Fibroblast of mammary gland (primary cell): ENCODE measurements around the gene ALKBH3.
A peak's percentile ranks its signal among the peaks of the same experiment; 100 is the strongest.

Experiments used
- DNase-seq: peaks from one replicate; pipeline ENCODE4 v3.0.0-alpha.2; 2010; ENCODE audit warnings: low read depth
- H3K4me3 ChIP-seq: 2 replicates; pipeline ENCODE4 v1.5.1; 2011; ENCODE audit warnings: low read depth, mild to moderate bottlenecking, low read length, moderate library complexity; ENCODE audit not compliant: control insufficient read depth
- CTCF ChIP-seq: conservative IDR thresholded peaks from 2 replicates; pipeline ENCODE4 v1.5.1; 2011; ENCODE audit warnings: low read depth, low read length, inconsistent platforms; ENCODE audit not compliant: control insufficient read depth, insufficient read depth

The ALKBH3 gene

DNA sequence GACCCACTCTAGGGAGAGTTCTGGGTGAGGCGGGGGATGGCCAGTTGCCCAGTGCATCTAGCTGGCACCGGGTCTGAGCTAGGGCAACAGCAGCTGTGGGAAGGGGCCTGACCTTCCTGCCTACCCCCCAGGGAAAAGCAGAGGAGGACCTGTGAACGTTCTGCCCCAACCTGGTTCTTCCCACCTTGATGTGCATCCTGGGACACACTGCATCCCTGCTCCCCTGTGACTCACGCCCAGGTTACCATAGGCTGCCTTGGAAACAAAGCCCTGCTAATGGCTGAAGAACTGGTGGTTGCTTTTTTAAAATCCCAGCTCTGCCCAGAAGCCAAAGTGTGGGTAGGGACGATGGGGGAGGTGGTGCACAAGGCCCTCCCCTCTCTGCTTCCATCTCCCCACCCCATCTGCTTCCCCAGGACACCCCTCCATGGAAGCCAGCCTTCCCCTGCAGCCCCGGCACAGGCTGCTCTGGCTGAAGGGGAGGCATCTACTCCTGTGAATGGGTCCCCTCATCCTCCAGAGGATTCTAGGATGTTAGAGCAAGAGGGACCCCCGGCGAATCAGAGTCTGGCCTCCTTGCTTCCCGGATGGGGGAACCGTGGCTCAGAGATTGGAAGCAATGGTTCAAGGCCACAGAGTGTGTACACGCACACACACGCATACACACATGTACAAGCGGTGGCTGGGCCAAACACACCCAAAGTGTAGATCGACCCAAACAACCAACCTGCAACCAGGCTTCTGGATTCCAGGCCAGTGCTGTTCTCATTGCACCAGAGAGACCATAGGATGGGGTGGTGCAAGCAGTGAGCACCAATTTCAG is 54.2 kb downstream of the ALKBH3 start:
- no peak overlapping the region for H3K4me3 ChIP-seq
- no peak for DNase-seq
- no peak for TF ChIP-seq CTCF

- no peak for DNase-seq
- no peak for TF ChIP-seq CTCF
- H3K4me3 ChIP-seq = no peak overlapping the region
These were observed 54.9 kb downstream of the ALKBH3 start for GRCh38 chr11:43935424-43935979.

- no peak for DNase-seq
- no peak for TF ChIP-seq CTCF
- H3K4me3 ChIP-seq = no peak overlapping the region
These were observed 55.4 kb downstream of the ALKBH3 start for GRCh38 chr11:43936076-43936475.

GRCh38 chr11:43937434-43938411 is 57.1 kb downstream of the ALKBH3 start:
- DNase-seq = peak; percentile 63
- H3K4me3 ChIP-seq = no peak overlapping the region
- TF ChIP-seq CTCF = peak; percentile 40

GRCh38 chr11:43941257-43941994 is 60.8 kb downstream of the ALKBH3 start:
- H3K4me3 ChIP-seq = no peak overlapping the region
- DNase-seq = peak; percentile 57
- TF ChIP-seq CTCF = no peak
